ENCODE results near the gene PCBP3.

DNA sequence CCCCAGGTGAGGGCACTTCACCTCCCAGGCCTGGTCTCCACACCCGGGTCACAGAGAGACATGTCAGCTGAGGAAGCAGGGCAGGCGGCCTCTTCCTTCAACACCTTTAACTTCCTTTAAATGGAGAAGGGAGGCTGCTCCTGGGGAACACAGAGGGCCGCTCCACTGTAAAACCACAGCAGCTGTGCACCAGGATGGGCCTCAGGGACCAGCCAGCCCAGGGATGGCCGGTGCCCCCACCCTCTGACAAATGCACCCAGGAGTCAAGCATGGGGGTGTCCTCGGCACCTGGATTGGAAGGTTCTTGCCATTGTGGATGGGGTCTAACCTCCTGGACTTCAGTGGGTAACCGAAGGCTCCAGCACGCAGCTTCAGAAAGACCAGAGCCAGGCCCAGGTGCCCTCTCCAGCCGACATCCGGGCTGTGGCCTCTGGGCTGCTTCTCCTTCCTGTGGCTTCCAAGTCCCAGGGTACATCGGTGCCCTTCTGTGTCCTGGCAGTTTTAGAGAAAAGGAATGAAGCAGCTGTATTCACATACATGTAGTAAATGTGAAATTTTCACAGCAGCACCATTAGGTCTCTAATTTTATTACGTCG lies 216.3 kb downstream of the PCBP3 start:
- TF ChIP-seq, protein P1, sequence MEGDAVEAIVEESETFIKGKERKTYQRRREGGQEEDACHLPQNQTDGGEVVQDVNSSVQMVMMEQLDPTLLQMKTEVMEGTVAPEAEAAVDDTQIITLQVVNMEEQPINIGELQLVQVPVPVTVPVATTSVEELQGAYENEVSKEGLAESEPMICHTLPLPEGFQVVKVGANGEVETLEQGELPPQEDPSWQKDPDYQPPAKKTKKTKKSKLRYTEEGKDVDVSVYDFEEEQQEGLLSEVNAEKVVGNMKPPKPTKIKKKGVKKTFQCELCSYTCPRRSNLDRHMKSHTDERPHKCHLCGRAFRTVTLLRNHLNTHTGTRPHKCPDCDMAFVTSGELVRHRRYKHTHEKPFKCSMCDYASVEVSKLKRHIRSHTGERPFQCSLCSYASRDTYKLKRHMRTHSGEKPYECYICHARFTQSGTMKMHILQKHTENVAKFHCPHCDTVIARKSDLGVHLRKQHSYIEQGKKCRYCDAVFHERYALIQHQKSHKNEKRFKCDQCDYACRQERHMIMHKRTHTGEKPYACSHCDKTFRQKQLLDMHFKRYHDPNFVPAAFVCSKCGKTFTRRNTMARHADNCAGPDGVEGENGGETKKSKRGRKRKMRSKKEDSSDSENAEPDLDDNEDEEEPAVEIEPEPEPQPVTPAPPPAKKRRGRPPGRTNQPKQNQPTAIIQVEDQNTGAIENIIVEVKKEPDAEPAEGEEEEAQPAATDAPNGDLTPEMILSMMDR (IDR thresholded peaks at IDR 0.05): no peak
- TF ChIP-seq POLR2AphosphoS5 (IDR thresholded peaks at IDR 0.05): no peak
- no peak for TF ChIP-seq POLR2A (IDR thresholded peaks at IDR 0.05)
